HT-29 (cell line): ENCODE measurements around the gene RBP3. TPM values are rescaled to one million over a fixed set of nuclear protein-coding genes. Genes with fewer than 3 reads are reported as not detected.

Source experiments
- DNase-seq: peaks from one replicate; pipeline ENCODE4 v3.0.0-alpha.2; 2015; ENCODE audit warnings: low spot score
- total RNA-seq: library from RNA; depleted of rRNA; stranded (reverse); fragments of >200 nt; shearing (Covaris generic); gene quantifications from 2 replicates; pipeline ENCODE4 v1.2.3, GENCODE V29; 2014

The RBP3 gene
- total RNA-seq, 1 experiment from 2014 or later: 0.20 TPM

DNA sequence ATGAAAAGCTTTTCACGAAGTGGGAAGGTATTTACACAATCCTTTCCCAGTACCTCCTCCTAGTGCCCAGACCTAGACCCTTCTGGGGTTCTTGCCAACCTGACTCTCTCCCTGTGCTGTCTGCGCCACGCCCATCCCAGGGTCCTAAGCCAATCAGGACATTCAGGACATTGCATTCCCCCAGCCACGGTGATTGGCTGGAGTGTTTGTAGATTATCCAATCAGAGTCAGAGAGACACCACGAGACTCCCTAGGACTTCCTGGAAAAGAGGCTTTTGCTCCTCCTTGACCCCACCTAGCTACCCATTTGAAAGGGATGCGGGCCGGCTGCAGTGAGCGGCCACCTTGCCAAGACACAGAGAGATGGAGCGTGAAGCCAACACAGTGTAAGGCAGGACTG is 29.5 kb upstream of the RBP3 start:
- peak; percentile 20 for DNase-seq

- DNase-seq: no peak
Observed at GRCh38 chr10:47319784-47320183, 28.4 kb upstream of the RBP3 start.

DNA sequence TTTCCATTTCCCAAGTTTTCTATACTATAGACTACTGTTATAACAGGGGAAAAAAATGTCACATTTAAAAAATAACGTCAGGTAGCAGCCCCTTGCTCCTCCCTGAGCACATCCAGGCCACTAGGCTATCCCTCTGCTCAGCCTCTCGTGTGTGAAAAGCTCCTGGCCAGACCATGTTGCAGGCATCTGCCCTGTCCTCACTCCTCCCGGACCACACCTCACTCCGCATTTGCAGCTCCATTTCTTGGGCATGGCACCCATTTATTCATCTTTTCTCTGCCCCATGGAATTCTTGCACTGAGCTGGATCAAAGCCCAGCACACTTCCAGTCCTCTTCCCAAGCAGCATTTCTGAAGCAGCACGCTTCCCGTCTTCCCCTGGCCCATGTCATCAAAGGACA is 27.4 kb upstream of the RBP3 start:
- DNase-seq: no peak

DNA sequence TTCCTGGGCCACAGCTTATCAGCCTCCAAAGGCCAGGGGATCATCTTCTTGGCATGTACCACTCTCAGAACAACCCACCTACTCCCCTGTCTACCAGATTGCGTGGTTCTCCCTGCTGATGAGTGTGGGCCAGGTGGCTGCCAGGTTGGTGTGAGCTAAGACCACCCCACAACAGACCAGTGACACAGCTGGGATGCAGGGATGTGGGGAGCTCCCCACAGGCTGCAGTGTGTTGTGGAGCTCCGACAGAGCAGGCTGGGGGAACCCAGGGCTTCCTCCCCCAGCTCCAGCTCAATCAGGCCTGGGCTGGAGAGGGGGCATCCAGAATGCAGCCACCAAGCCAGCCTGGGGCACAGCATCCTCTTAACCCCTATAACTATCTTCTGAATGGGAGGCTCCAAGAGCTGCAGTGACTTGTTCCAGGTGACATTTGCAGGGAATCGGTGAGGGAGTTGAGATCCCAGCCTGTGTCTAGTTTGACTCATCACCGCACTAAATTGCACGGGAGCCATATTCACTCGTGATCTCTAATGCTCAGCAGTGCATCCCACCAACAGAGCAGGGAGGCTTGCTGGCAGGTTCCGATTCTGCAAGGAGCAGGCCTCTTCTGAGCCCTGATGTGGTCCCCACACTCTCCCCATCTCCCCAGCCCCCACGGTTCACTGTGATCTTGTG is 26.5 kb upstream of the RBP3 start:
- DNase-seq: no peak

GRCh38 chr10:47322300-47323061 is 25.7 kb upstream of the RBP3 start, which contains the start of gene GDF2:
GDF2 (plus strand) TSS chr10:47322454; CDS start chr10:47322669, 215 bp downstream.
- no peak for DNase-seq

- DNase-seq: no peak
Observed at GRCh38 chr10:47323087-47323486, 25.1 kb upstream of the RBP3 start.

DNA sequence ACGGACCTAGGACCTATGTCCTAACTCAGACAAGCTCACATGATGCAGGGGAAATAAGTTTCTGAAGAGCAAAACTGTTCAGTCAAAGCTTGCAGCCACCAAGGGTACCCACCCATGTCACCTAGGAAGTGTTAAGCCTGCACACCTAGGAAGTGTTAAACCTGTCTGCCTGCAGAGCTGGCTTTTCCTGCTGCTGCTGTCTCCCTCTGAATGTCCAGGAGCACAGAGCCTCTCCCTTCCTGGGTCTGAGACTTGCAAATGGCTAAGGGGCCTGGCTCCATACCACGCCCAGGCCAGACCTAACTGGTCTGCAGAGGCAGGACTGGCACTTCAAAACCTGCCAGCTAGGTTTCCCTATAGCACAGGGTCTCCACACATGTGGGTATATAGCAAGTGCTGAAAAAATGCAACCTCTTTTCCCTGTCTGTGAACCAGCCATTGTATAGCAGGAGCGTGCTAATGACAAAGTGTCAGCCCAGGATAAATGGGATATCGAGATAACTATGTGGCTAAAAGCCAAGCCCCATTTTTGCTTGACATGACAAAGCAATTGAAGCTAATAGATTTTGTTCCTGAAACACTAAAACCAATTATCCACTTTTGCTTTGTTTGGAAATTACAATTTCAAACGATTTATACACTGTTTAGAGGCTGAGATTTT is 24.4 kb upstream of the RBP3 start:
- no peak for DNase-seq

- no peak for DNase-seq
Observed at GRCh38 chr10:47325303-47326291, 22.6 kb upstream of the RBP3 start.

GRCh38 chr10:47326306-47326926 is 21.7 kb upstream of the RBP3 start:
- DNase-seq: no peak

GRCh38 chr10:47326927-47327330 is 21.2 kb upstream of the RBP3 start:
- DNase-seq: no peak

GRCh38 chr10:47329855-47330254 is 18.3 kb upstream of the RBP3 start:
- no peak for DNase-seq

- no peak for DNase-seq
Observed at GRCh38 chr10:47330366-47330765, 17.8 kb upstream of the RBP3 start.

DNA sequence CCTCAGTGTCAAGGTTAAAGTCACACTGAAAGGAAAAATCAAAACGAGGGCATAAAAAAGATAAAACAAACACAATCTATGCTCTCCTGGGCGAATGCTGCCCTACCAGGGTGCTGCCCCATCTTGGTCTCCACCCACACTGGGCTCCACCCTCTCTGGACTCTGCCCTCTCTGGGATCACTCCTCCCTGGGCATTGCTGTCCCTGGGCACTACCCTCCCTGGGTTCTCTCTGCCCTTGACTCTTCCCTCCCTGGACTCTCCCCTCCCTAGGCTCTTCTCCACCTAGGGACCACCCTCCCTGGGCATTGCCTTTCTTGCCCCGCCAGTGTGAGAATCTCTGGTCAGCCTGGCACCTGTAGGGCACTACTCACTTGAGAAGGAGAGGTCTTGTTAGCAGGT is 17.4 kb upstream of the RBP3 start:
- DNase-seq: peak; percentile 67

GRCh38 chr10:47331491-47331890 is 16.7 kb upstream of the RBP3 start:
- DNase-seq: no peak

DNA sequence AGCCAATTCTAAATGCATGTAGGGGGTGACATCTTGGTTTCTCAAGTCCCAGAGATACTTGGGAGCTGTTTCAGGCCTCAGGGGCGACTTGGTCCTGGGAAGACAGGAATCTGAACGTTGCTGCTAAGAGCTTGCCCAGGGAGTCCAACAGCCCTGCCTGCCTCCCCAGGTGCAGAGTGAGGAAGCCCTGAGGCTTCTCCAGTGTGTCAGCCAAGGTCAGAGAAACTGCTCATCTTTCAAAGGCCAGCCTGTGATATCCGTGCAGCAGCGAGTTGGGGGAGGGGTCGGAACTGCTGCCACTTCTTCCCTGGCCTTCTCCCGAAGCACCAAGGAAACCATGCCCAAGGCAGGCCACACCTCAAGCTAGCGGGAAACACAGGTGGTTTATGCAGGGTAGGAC is 16.2 kb upstream of the RBP3 start:
- DNase-seq: no peak

GRCh38 chr10:47332371-47332770 is 15.8 kb upstream of the RBP3 start:
- DNase-seq: no peak

DNA sequence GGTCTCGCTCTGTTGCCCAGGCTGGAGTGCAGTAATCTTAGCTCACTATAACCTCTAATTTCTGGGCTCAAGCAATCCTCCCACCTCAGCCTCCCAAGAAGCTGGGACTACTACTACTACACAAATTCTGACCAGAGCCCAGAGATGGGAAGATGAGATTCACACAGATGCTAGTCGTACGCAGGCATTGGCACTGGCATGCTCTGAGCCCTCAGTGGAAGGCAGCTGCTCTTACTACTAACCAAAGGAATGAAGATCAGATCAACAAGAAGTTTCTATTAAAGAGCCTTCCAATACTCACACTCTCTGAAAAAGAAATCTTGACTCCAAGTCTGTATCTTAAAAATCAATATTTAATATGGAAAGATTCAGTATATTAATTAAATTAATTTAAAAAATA is 15.2 kb upstream of the RBP3 start:
- no peak for DNase-seq

DNA sequence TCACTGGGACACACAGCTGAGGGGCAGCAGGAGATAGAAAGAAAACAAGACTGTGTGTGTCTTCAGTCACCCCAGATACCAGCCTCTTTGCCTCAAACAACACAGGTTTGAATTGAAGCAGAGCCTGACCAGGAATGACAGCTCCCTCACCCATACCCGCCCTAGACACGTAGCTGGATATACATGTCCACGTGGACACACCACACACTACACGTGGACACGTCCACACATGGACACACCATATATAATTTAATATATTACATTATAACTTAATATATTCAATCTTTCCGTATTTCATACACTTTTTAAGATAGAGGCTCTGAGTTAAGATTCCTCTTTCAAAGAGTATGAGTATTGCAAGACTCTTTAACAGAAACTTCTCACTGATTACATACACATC is 14.6 kb upstream of the RBP3 start:
- DNase-seq: no peak

DNA sequence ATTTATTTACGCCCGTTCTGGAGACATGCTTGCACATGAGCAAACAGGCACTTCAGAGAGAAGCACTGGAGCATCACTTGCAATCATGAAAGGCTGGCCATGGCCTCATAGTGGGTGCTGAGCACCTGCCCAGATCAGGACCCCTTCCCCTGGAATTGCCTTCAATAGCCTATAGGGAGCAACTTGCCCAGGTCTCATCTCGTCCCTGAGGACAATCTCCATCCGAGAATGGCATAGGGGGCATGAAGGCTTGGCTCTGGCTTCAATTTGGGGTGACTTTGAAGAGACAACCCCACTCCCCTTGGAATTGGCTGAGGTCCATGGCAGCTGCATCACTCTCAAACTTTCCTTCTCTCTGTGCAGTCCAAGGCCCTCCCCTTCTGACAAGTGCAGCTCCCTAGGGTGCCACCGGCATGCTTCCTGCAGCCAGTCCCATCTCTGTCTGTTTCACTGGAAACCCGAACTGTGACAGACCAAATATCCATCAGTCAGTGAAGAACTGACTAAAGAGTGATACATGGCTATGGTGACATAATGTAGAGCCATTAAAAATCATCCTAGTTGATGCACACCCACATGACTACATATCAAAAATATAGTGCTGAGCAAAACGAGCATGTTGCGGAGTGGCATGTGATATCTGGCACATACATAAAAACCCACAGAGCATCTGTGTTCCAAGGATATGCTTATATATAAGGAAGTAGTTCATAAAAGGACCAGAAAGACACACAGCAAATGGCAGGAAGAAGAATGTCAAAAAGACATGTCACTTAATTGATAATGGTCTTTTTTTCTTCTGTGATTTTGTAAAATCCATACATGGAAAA is 13.5 kb upstream of the RBP3 start:
- no peak for DNase-seq

GRCh38 chr10:47335906-47336305 is 12.3 kb upstream of the RBP3 start:
- DNase-seq: no peak
